ENCODE data around the gene FARSB. TPM values are rescaled to one million over a fixed set of nuclear protein-coding genes. Genes with fewer than 3 reads are reported as not detected.

The FARSB gene
- total RNA-seq, 1 experiment from 2014 or later: 31.0 TPM

DNA sequence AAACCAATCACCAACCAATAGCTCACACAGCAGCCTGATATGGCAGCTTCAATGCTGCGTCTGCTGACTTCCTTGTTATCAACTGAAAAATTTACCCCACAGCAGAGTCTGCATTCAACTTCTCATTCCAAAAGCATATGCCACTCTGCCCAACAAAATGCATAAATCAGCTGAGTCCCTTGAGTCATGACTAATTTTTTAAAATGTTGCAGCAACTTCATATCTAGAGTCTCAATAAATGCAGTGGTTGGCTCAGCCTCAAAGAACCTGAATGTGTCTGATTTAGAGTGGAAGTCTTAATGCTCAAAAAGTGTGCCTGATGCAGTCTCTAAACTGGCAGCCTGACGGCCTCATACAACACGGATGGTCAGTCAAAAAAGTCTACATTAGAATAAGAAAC is 46.5 kb downstream of the FARSB start:
- TF ChIP-seq FOXK1 (CRISPR knock-in tag; IDR thresholded peaks at IDR 0.05) (no peak), ZNF138 (CRISPR knock-in tag; conservative IDR thresholded peaks at IDR 0.05) (no peak), ZNF423 (CRISPR knock-in tag; IDR thresholded peaks at IDR 0.05) (no peak), USF1 (CRISPR knock-in tag; IDR thresholded peaks at IDR 0.05) (no peak), SP1 (CRISPR knock-in tag; conservative IDR thresholded peaks at IDR 0.05) (no peak), ATF1 (CRISPR knock-in tag; IDR thresholded peaks at IDR 0.05) (no peak), E2F5 (CRISPR knock-in tag; IDR thresholded peaks at IDR 0.05) (no peak), PRRX2 (CRISPR knock-in tag; IDR thresholded peaks at IDR 0.05) (no peak), MXD4 (CRISPR knock-in tag; IDR thresholded peaks at IDR 0.05; ENCODE audit: borderline replicate concordance) (no peak), ATF3 (CRISPR knock-in tag; conservative IDR thresholded peaks at IDR 0.05) (no peak), FOXP1 (CRISPR knock-in tag; IDR thresholded peaks at IDR 0.05; ENCODE audit: borderline replicate concordance) (no peak), RORB (CRISPR knock-in tag; IDR thresholded peaks at IDR 0.05) (no peak), ZNF532 (CRISPR knock-in tag; IDR thresholded peaks at IDR 0.05; ENCODE audit: borderline replicate concordance) (no peak), ZNF396 (CRISPR knock-in tag; IDR thresholded peaks at IDR 0.05; ENCODE audit: borderline replicate concordance) (no peak), ETV6 (CRISPR knock-in tag; IDR thresholded peaks at IDR 0.05) (no peak), NR1H2 (CRISPR knock-in tag; IDR thresholded peaks at IDR 0.05) (no peak)
- TF ChIP-seq, protein P1, sequence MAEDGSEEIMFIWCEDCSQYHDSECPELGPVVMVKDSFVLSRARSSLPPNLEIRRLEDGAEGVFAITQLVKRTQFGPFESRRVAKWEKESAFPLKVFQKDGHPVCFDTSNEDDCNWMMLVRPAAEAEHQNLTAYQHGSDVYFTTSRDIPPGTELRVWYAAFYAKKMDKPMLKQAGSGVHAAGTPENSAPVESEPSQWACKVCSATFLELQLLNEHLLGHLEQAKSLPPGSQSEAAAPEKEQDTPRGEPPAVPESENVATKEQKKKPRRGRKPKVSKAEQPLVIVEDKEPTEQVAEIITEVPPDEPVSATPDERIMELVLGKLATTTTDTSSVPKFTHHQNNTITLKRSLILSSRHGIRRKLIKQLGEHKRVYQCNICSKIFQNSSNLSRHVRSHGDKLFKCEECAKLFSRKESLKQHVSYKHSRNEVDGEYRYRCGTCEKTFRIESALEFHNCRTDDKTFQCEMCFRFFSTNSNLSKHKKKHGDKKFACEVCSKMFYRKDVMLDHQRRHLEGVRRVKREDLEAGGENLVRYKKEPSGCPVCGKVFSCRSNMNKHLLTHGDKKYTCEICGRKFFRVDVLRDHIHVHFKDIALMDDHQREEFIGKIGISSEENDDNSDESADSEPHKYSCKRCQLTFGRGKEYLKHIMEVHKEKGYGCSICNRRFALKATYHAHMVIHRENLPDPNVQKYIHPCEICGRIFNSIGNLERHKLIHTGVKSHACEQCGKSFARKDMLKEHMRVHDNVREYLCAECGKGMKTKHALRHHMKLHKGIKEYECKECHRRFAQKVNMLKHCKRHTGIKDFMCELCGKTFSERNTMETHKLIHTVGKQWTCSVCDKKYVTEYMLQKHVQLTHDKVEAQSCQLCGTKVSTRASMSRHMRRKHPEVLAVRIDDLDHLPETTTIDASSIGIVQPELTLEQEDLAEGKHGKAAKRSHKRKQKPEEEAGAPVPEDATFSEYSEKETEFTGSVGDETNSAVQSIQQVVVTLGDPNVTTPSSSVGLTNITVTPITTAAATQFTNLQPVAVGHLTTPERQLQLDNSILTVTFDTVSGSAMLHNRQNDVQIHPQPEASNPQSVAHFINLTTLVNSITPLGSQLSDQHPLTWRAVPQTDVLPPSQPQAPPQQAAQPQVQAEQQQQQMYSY (CRISPR knock-in tag; IDR thresholded peaks at IDR 0.05): no peak
- TF ChIP-seq, protein P2, sequence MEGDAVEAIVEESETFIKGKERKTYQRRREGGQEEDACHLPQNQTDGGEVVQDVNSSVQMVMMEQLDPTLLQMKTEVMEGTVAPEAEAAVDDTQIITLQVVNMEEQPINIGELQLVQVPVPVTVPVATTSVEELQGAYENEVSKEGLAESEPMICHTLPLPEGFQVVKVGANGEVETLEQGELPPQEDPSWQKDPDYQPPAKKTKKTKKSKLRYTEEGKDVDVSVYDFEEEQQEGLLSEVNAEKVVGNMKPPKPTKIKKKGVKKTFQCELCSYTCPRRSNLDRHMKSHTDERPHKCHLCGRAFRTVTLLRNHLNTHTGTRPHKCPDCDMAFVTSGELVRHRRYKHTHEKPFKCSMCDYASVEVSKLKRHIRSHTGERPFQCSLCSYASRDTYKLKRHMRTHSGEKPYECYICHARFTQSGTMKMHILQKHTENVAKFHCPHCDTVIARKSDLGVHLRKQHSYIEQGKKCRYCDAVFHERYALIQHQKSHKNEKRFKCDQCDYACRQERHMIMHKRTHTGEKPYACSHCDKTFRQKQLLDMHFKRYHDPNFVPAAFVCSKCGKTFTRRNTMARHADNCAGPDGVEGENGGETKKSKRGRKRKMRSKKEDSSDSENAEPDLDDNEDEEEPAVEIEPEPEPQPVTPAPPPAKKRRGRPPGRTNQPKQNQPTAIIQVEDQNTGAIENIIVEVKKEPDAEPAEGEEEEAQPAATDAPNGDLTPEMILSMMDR (IDR thresholded peaks at IDR 0.05): no peak
- TF ChIP-seq, protein P3, sequence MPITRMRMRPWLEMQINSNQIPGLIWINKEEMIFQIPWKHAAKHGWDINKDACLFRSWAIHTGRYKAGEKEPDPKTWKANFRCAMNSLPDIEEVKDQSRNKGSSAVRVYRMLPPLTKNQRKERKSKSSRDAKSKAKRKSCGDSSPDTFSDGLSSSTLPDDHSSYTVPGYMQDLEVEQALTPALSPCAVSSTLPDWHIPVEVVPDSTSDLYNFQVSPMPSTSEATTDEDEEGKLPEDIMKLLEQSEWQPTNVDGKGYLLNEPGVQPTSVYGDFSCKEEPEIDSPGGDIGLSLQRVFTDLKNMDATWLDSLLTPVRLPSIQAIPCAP (CRISPR knock-in tag; IDR thresholded peaks at IDR 0.05): no peak
- ChIA-PET POLR2A (no interaction called here), CTCF (no interaction called here)
- no peak overlapping the region for H3K27ac Mint-ChIP-seq
- H3K27me3 Mint-ChIP-seq (ENCODE audit: low read depth): no peaks in the 10 kb centered on the region
- no peak overlapping the region for H3K4me3 Mint-ChIP-seq
- H3K4me1 Mint-ChIP-seq: no peaks in the 10 kb centered on the region
- ATAC-seq (no peak), DNase-seq (ENCODE audit: low spot score) (no peak)
- peaks cover 23% of the 10 kb centered on the region for H3K36me3 Mint-ChIP-seq
- H3K9me3 Mint-ChIP-seq: no peaks in the 10 kb centered on the region
